Activated CD8-positive, alpha-beta memory T cell treated with anti-CD3 and anti-CD28 coated beads, Interleukin-2, amount 10 ng/mL, durations not matched to agents 7 days and 5 days (primary cell): Measurements from ENCODE around the gene TRIM72. TPM values are rescaled to one million over a fixed set of nuclear protein-coding genes. Genes with fewer than 3 reads are reported as not detected.
"Not testable (repeated sequence)": the region's sequence is repeated elsewhere in the genome, so short reads cannot be mapped to it uniquely, and the experiment has no call there.

Source experiments
- ATAC-seq: fragments of 150-1000 bp; cut with Tn5 transposase; one replicate; pipeline ENCODE4 v1.10.0; 2021; ENCODE audit warnings: moderate library complexity
- CTCF ChIA-PET: fragments of 350-600 bp; sonication (Branson Sonifier 250); formaldehyde crosslinking; loops from one replicate; lab custom pipeline; 2021; ENCODE audit warnings: antibody characterized with exemption; lab: Charles Lee
- DNase-seq: peaks from one replicate; pipeline ENCODE4 v3.0.0-alpha.2; 2020
- H3K27ac Mint-ChIP-seq: one replicate; pipeline ENCODE4 v1.8.0; 2021; ENCODE audit warnings: mild to moderate bottlenecking, mixed read lengths
- H3K27me3 Mint-ChIP-seq: one replicate; pipeline ENCODE4 v1.8.0; 2021; ENCODE audit warnings: mixed read lengths
- H3K36me3 Mint-ChIP-seq: one replicate; pipeline ENCODE4 v1.8.0; 2021; ENCODE audit warnings: mild to moderate bottlenecking, mixed read lengths
- H3K4me1 Mint-ChIP-seq: one replicate; pipeline ENCODE4 v1.8.0; 2021; ENCODE audit warnings: mixed read lengths
- H3K4me3 Mint-ChIP-seq: one replicate; pipeline ENCODE4 v1.8.0; 2021; ENCODE audit warnings: mild to moderate bottlenecking, moderate library complexity, mixed read lengths
- H3K9me3 Mint-ChIP-seq: one replicate; pipeline ENCODE4 v1.8.0; 2022; ENCODE audit warnings: low read depth, mixed read lengths
- total RNA-seq, 2 experiments: library from RNA; stranded (reverse); gene quantifications; one replicate each; pipeline ENCODE4 v1.2.3, GENCODE V29; 2021

Gene TRIM72
- total RNA-seq, 2 experiments from 2014 or later: not detected

- Mint-ChIP-seq H3K4me3 (no peak overlapping the region), H3K4me1 (peaks cover 62% of the 10 kb centered on the region)
These were observed 20.0 kb upstream of the TRIM72 start for GRCh38 chr16:31193874-31194273.

GRCh38 chr16:31194898-31195297 is 19.0 kb upstream of the TRIM72 start:
- ATAC-seq (no peak), DNase-seq (no peak)
- peak overlapping the region; percentile 39 for H3K27ac Mint-ChIP-seq
- no peaks in the 10 kb centered on the region for H3K27me3 Mint-ChIP-seq
- CTCF ChIA-PET: no interaction called here
- H3K4me3 Mint-ChIP-seq: no peak overlapping the region
- no peaks in the 10 kb centered on the region for H3K9me3 Mint-ChIP-seq
- H3K4me1 Mint-ChIP-seq: peaks cover 63% of the 10 kb centered on the region
- H3K36me3 Mint-ChIP-seq: peaks cover 66% of the 10 kb centered on the region

More at GRCh38 chr16:31193874-31194273, 20.0 kb upstream of the TRIM72 start:
- ATAC-seq (no peak), DNase-seq (no peak)
- no peaks in the 10 kb centered on the region for H3K27me3 Mint-ChIP-seq
- no peak overlapping the region for H3K27ac Mint-ChIP-seq
- CTCF ChIA-PET: no interaction called here
- no peaks in the 10 kb centered on the region for H3K9me3 Mint-ChIP-seq
- H3K36me3 Mint-ChIP-seq: peaks cover 68% of the 10 kb centered on the region

- DNase-seq, H3K9me3 Mint-ChIP-seq, ATAC-seq, H3K4me3 Mint-ChIP-seq, H3K27me3 Mint-ChIP-seq, H3K27ac Mint-ChIP-seq, CTCF ChIA-PET: not testable (repeated sequence)
- peaks cover 59% of the 10 kb centered on the region for H3K36me3 Mint-ChIP-seq
- H3K4me1 Mint-ChIP-seq: peaks cover 63% of the 10 kb centered on the region
These were observed 18.1 kb upstream of the TRIM72 start for GRCh38 chr16:31195861-31196260.

- no peak overlapping the region for H3K27ac Mint-ChIP-seq
- DNase-seq: no peak
- peaks cover 56% of the 10 kb centered on the region for H3K36me3 Mint-ChIP-seq
- CTCF ChIA-PET: interaction anchor here (0.5 kb wide), 1 partner anchor 80 kb away, joined by 3 read pairs; no protein-coding TSS in a partner anchor
- peaks cover 66% of the 10 kb centered on the region for H3K4me1 Mint-ChIP-seq
- no peaks in the 10 kb centered on the region for H3K9me3 Mint-ChIP-seq
- no peaks in the 10 kb centered on the region for H3K27me3 Mint-ChIP-seq
- H3K4me3 Mint-ChIP-seq: no peak overlapping the region
- ATAC-seq: no peak
These were observed 17.4 kb upstream of the TRIM72 start for GRCh38 chr16:31196324-31197088.

- H3K9me3 Mint-ChIP-seq: no peaks in the 10 kb centered on the region
- DNase-seq (no peak), ATAC-seq (no peak)
- CTCF ChIA-PET: interaction anchor here (1.0 to 1.6 kb wide), 6 partner anchors 18 to 247 kb away, joined by 3 to 4 read pairs (median 4); partner anchors contain the start of gene PYDC1
- H3K27me3 Mint-ChIP-seq: no peaks in the 10 kb centered on the region
- H3K27ac Mint-ChIP-seq: peak overlapping the region; percentile 63
- no peak overlapping the region for H3K4me3 Mint-ChIP-seq
- peaks cover 63% of the 10 kb centered on the region for H3K4me1 Mint-ChIP-seq
- peaks cover 42% of the 10 kb centered on the region for H3K36me3 Mint-ChIP-seq
These were observed 15.6 kb upstream of the TRIM72 start for GRCh38 chr16:31198207-31198882.

- no peaks in the 10 kb centered on the region for H3K9me3 Mint-ChIP-seq
- H3K27me3 Mint-ChIP-seq: no peaks in the 10 kb centered on the region
- DNase-seq (no peak), ATAC-seq (no peak)
- peak overlapping the region; percentile 1 for H3K4me3 Mint-ChIP-seq
- CTCF ChIA-PET: interaction anchor here (1.6 to 3.9 kb wide), 3 partner anchors 184 to 246 kb away, joined by 4 to 31 read pairs (median 26); partner anchors contain the start of gene ZNF843
- peak overlapping the region; percentile 63 for H3K27ac Mint-ChIP-seq
- peaks cover 35% of the 10 kb centered on the region for H3K36me3 Mint-ChIP-seq
- H3K4me1 Mint-ChIP-seq: peaks cover 66% of the 10 kb centered on the region
These were observed 14.4 kb upstream of the TRIM72 start for GRCh38 chr16:31199430-31200041.

- not testable (repeated sequence) for H3K27me3 Mint-ChIP-seq, H3K9me3 Mint-ChIP-seq, H3K4me3 Mint-ChIP-seq, DNase-seq, ATAC-seq
- H3K4me1 Mint-ChIP-seq: peaks cover 67% of the 10 kb centered on the region
- H3K36me3 Mint-ChIP-seq: peaks cover 30% of the 10 kb centered on the region
- H3K27ac Mint-ChIP-seq: peak overlapping the region; percentile 63
- CTCF ChIA-PET: interaction anchor here (1.0 to 3.9 kb wide), 14 partner anchors 8 to 260 kb away, joined by 3 to 31 read pairs (median 5); partner anchors contain the start of genes FUS, PYDC1 and ZNF843
These were observed 13.8 kb upstream of the TRIM72 start for GRCh38 chr16:31200111-31200510.

- Mint-ChIP-seq H3K27ac (peak overlapping the region; percentile 79), H3K4me3 (peak overlapping the region; percentile 90), H3K27me3 (no peaks in the 10 kb centered on the region), H3K4me1 (peaks cover 67% of the 10 kb centered on the region), H3K36me3 (peaks cover 25% of the 10 kb centered on the region), H3K9me3 (no peaks in the 10 kb centered on the region)
- peak; percentile 84 for DNase-seq
- CTCF ChIA-PET: interaction anchor here (1.0 to 3.9 kb wide), 24 partner anchors 9 to 673 kb away, joined by 3 to 31 read pairs (median 4); partner anchors contain the start of genes ARMC5, FUS, HSD3B7 and PYDC1
- ATAC-seq: peak; percentile 54
These were observed 12.9 kb upstream of the TRIM72 start for GRCh38 chr16:31200821-31201568.

GRCh38 chr16:31201582-31202413 is 12.1 kb upstream of the TRIM72 start:
- H3K9me3 Mint-ChIP-seq: no peaks in the 10 kb centered on the region
- H3K4me1 Mint-ChIP-seq: peaks cover 61% of the 10 kb centered on the region
- ATAC-seq (peak; percentile 63), DNase-seq (peak; percentile 60)
- CTCF ChIA-PET: interaction anchor here (0.6 to 3.9 kb wide), 28 partner anchors 11 to 672 kb away, joined by 3 to 31 read pairs (median 4); partner anchors contain the start of genes ARMC5, FUS, HSD3B7 and PYDC1
- H3K36me3 Mint-ChIP-seq: peaks cover 17% of the 10 kb centered on the region
- H3K4me3 Mint-ChIP-seq: peak overlapping the region; percentile 90
- peak overlapping the region; percentile 79 for H3K27ac Mint-ChIP-seq
- peaks cover 4% of the 10 kb centered on the region for H3K27me3 Mint-ChIP-seq

- Mint-ChIP-seq H3K27ac (peak within 1 kb of the TSS; percentile 79), H3K36me3 (peaks cover 16% of the 10 kb centered on the region), H3K4me3 (peak within 1 kb of the TSS; percentile 90), H3K4me1 (peaks cover 58% of the 10 kb centered on the region), H3K9me3 (no peaks in the 10 kb centered on the region), H3K27me3 (peaks cover 7% of the 10 kb centered on the region)
- ATAC-seq (peak; percentile 43), DNase-seq (peak; percentile 64)
- CTCF ChIA-PET: interaction anchor here (0.6 to 3.9 kb wide), 17 partner anchors 10 to 666 kb away, joined by 3 to 31 read pairs (median 4); partner anchors contain the start of genes PYDC1, TRIM72, ZNF646 and ZNF668
These were observed 11.2 kb upstream of the TRIM72 start, which contains the start of gene PYCARD for GRCh38 chr16:31202414-31203375. Gene PYCARD, minus strand, starts transcription at chr16:31202760. Its CDS starts 70 bp downstream, at chr16:31202690.
